Ascending aorta (tissue), 2 donors: Measurements from ENCODE around the gene SLC22A23. TPM values are rescaled to one million over a fixed set of nuclear protein-coding genes. Genes with fewer than 3 reads are reported as not detected.

Source experiments
- DNase-seq, 2 donors: peaks; one replicate each; pipeline ENCODE4 v3.0.0-alpha.2; 2019; ENCODE audit warnings: low spot score in 2 of 2
- H3K27ac ChIP-seq, 2 donors: fragments of 200-600 bp; sonication (generic); one replicate each; pipeline ENCODE4 v1.5.1; 2016 to 2017; ENCODE audit warnings: mild to moderate bottlenecking in 1 of 2
- H3K27me3 ChIP-seq: fragments of 200-600 bp; sonication (generic); one replicate; pipeline ENCODE4 v1.5.1; 2017
- H3K36me3 ChIP-seq, 2 donors: fragments of 200-600 bp; sonication (generic); one replicate each; pipeline ENCODE4 v1.5.1; 2016
- H3K4me1 ChIP-seq, 2 donors: fragments of 200-600 bp; sonication (generic); one replicate each; pipeline ENCODE4 v1.5.1; 2016 to 2017; ENCODE audit warnings: mild to moderate bottlenecking in 1 of 2
- H3K4me3 ChIP-seq, 2 donors: fragments of 200-600 bp; sonication (generic); one replicate each; pipeline ENCODE4 v1.5.1; 2016 to 2017; ENCODE audit warnings: mild to moderate bottlenecking in 1 of 2
- H3K9me3 ChIP-seq, 2 donors: fragments of 200-600 bp; sonication (generic); one replicate each; pipeline ENCODE4 v1.5.1; 2016
- intact Hi-C: fragments of 100-400 bp; cut with DNase I; formaldehyde crosslinking; loops from one replicate; pipeline ENCODE4 v1.15.1; 2023
- total RNA-seq: library from RNA; depleted of rRNA; stranded (reverse); fragments of >200 nt; gene quantifications from one replicate; pipeline ENCODE4 v1.1.0, GENCODE V29; 2016
- TF ChIP-seq, protein P1 (sequence below), 3 experiments: fragments of 200-600 bp in 2 of 3; fragments of 450-650 bp in 1 of 3; sonication (generic) in 2 of 3; IDR thresholded peaks; one replicate each; pipeline ENCODE4 v1.5.1; 2016 to 2019; ENCODE audit warnings: antibody characterized with exemption in 3 of 3, mild to moderate bottlenecking in 1 of 3, moderate library complexity in 1 of 3

The SLC22A23 gene
- total RNA-seq, 1 donor from 2014 or later, result 42.0 TPM

- TF ChIP-seq, protein P1, sequence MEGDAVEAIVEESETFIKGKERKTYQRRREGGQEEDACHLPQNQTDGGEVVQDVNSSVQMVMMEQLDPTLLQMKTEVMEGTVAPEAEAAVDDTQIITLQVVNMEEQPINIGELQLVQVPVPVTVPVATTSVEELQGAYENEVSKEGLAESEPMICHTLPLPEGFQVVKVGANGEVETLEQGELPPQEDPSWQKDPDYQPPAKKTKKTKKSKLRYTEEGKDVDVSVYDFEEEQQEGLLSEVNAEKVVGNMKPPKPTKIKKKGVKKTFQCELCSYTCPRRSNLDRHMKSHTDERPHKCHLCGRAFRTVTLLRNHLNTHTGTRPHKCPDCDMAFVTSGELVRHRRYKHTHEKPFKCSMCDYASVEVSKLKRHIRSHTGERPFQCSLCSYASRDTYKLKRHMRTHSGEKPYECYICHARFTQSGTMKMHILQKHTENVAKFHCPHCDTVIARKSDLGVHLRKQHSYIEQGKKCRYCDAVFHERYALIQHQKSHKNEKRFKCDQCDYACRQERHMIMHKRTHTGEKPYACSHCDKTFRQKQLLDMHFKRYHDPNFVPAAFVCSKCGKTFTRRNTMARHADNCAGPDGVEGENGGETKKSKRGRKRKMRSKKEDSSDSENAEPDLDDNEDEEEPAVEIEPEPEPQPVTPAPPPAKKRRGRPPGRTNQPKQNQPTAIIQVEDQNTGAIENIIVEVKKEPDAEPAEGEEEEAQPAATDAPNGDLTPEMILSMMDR (IDR thresholded peaks at IDR 0.05), result no peak
- no peak for DNase-seq
- H3K27ac ChIP-seq, result no peak overlapping the region
- intact Hi-C loops, result no loop called here
- no peaks in the 10 kb centered on the region for H3K36me3 ChIP-seq
- H3K4me1 ChIP-seq, result no peaks in the 10 kb centered on the region
- H3K4me3 ChIP-seq, result no peak overlapping the region
- no peaks in the 10 kb centered on the region for H3K9me3 ChIP-seq
- no peaks in the 10 kb centered on the region for H3K27me3 ChIP-seq
Observed at GRCh38 chr6:3290931-3291211, 166.0 kb downstream of the SLC22A23 start.

DNA sequence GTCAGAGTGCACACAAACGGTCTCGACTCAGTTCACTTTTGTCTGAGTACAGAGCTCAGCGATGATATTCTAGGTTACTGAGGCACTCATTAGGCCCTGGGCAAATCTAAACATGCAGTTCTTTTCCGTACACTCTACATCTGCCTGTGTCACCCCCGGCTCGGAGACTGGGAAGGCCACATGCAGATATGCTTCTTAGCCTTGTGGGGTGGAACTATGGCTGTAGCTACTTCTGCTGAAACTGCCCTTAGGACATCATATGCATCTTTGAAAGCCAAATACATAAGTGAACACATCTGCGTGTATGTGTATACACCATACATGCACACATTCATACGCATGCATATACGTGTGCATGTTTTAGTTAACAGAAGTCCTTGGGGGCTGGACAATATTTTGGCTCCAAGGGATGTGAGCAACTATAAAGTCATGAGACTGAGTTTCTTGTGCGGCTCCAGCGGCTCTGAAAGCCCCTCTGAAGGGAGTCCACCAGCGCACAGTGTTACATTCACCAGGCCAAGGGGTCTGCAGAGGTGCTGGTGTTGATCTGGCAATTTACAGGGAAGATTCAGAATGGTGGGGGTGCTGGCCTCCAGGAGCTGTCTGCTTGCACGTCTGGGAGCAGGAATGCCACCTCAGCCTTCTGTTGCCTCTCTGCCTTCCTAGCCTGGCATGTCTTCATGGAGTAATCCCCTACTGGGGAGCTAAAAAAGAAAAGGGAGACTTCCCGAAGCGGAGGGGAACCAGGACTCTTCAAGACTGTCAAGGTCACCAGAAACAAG lies 166.5 kb downstream of the SLC22A23 start:
- H3K9me3 ChIP-seq, result no peaks in the 10 kb centered on the region
- DNase-seq, result no peak
- no peak overlapping the region for H3K4me3 ChIP-seq
- no peaks in the 10 kb centered on the region for H3K36me3 ChIP-seq
- H3K27ac ChIP-seq, result no peak overlapping the region
- intact Hi-C loops, result no loop called here
- TF ChIP-seq, protein P1 (IDR thresholded peaks at IDR 0.05), result no peak
- H3K4me1 ChIP-seq, result no peaks in the 10 kb centered on the region
- no peaks in the 10 kb centered on the region for H3K27me3 ChIP-seq

DNA sequence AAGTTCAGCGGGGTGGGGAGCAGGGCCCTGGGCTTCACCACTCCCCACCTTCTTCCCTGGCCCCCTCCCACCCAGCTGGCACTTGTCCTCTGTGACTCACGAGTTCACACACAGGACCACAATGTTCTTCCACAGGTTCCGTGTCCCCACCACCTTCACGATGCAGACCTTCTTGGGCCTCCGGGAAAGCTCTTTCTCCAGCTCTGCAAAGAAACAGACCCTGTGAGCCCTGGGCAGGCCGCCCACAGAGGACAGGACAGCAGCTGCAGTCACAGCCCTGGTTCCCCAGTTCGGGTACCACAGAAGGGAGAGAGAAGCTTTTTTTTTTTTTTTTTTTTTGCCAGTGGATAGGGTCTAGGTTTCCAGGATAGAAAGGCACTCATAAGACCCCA lies 167.2 kb downstream of the SLC22A23 start:
- Histone ChIP-seq H3K36me3 (no peaks in the 10 kb centered on the region), H3K27ac (no peak overlapping the region), H3K4me1 (no peaks in the 10 kb centered on the region), H3K9me3 (no peaks in the 10 kb centered on the region), H3K27me3 (no peaks in the 10 kb centered on the region), H3K4me3 (no peak overlapping the region)
- no peak for DNase-seq
- intact Hi-C loops, result no loop called here
- TF ChIP-seq, protein P1 (IDR thresholded peaks at IDR 0.05), result no peak

DNA sequence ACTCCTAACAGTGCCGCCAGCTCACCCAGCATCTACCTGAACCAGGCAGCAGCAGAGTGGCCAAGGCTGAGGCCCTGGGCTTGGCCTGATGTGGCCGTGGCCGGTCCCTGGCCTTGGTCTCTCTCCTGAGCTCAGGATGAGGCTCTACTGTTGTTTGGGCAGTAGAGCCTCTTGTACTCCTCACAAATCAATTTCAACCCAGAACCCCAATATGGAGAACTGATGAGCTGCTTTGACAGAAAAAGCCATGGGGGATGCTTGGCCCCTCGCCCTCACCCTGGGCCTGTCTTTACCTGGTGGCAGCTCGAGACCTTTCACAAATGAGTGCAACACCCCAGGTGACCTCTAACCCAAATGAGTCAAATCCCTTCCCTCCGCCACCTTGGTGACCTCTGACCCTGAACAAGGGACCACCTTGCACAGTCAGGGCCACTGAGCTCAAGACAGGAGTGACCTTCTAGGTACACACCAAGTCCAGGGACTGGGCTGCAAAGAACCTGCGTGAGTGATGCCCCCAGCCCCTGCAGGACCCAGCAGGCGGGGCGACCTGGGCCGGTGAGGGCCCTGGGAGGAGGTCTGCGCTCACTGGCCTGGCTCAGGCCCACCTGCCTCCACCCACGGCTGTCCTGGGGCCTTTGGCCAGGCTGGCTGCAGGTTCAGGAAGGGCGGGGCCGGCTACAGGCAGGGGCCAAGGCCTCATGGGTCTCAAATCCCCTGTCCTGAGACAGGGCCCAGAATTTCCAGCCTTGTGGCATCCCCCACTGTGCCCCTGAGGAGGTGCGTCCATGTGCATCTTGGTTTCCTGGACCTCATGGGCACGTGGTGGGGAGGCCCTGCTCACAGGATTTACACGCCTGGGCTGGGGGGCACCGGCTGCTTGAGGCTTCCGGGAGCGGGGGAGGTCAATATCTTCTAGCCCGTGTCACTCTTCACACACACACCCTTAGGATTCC lies 167.9 kb downstream of the SLC22A23 start:
- intact Hi-C loops, result no loop called here
- Histone ChIP-seq H3K4me1 (no peaks in the 10 kb centered on the region), H3K9me3 (no peaks in the 10 kb centered on the region), H3K36me3 (no peaks in the 10 kb centered on the region), H3K27ac (no peak overlapping the region), H3K27me3 (no peaks in the 10 kb centered on the region), H3K4me3 (no peak overlapping the region)
- TF ChIP-seq, protein P1 (IDR thresholded peaks at IDR 0.05), result no peak
- DNase-seq, result no peak

DNA sequence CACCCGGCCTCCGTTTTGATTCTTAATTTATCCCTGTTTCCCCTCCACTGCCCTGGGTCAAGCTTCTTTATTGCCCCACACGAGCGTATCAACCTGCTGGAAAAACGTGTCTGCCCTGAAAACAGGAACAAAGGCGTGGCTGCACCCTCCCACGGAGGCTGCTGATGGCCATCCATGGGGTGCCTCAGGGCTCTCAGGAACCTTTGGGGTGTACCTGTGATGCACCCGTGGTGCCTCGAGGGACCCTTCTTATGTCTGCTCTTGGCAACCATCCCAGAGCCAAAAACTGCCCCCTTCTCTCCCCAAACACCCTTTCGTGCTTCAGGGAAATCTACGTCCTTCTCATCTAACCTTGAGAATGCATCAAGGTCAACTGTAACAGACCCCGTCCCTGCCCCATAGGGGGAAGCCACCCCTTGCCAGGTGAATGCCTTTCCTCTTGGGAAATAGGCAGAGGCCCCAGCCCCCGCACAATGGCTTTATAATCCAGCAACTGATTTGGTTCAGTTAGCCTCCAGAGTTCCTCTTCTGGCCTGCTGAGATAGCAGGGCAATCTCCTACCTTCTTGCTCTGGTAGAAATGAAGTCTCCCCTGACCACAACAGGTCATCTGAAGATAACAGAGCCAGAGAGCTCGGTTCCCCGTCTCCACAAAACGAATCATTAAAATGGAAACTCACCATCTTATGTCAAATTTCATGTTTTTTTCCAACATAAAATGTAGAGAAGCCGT lies 168.7 kb downstream of the SLC22A23 start:
- Histone ChIP-seq H3K9me3 (no peaks in the 10 kb centered on the region), H3K27me3 (no peaks in the 10 kb centered on the region), H3K4me1 (no peaks in the 10 kb centered on the region), H3K4me3 (no peak overlapping the region), H3K27ac (no peak overlapping the region), H3K36me3 (no peaks in the 10 kb centered on the region)
- intact Hi-C loops, result no loop called here
- DNase-seq, result no peak
- TF ChIP-seq, protein P1 (IDR thresholded peaks at IDR 0.05), result no peak
